ENCODE data around the gene CRTC3. TPM values are rescaled to one million over a fixed set of nuclear protein-coding genes. Genes with fewer than 3 reads are reported as not detected.

The CRTC3 gene
- polyA plus RNA-seq, 3 donors from 2014 or later = 10.9 to 35.3 (median 11.0) TPM

Other genes with a start within 250 kb of the CRTC3 start
- under 1 TPM in 1 of 3 donors, not detected in 2; 0.16 TPM for gene ZNF774, start 177.6 kb upstream of the CRTC3 start, polyA plus RNA-seq
- 100 to 1,000 TPM; 179 to 346 (median 238) TPM for gene IQGAP1, start 141.7 kb upstream of the CRTC3 start, polyA plus RNA-seq
- 10 to 100 TPM in 1 of 3 donors, 1 to 10 TPM in 2; 2.3 to 10.0 (median 7.5) TPM for gene BLM, start 187.4 kb downstream of the CRTC3 start, polyA plus RNA-seq